Superior temporal gyrus (tissue), 1 donor: ENCODE data around the gene USP53.
"Not testable (repeated sequence)": the region's sequence is repeated elsewhere in the genome, so short reads cannot be mapped to it uniquely, and the experiment has no call there.

Source experiments
- DNase-seq: peaks from one replicate; pipeline ENCODE4 v3.0.0-alpha.2; 2016; ENCODE audit errors: extremely low spot score

The USP53 gene

GRCh38 chr4:119212234-119212963 lies at the start of gene USP53:
TSS of gene USP53 (plus strand) at chr4:119212713. CDS start at chr4:119239760, 27,047 bp downstream.
- peak; percentile 86 for DNase-seq

- DNase-seq, result no peak
Observed at GRCh38 chr4:119165767-119166166, 46.7 kb upstream of the USP53 start.

- no peak for DNase-seq
Observed at GRCh38 chr4:119170195-119170594, 42.3 kb upstream of the USP53 start.

GRCh38 chr4:119172223-119172622 lies 40.3 kb upstream of the USP53 start:
- no peak for DNase-seq

GRCh38 chr4:119173729-119174361 lies 38.7 kb upstream of the USP53 start:
- DNase-seq, result not testable (repeated sequence)

GRCh38 chr4:119179011-119179410 lies 33.5 kb upstream of the USP53 start:
- DNase-seq, result no peak

GRCh38 chr4:119184128-119184527 lies 28.4 kb upstream of the USP53 start:
- DNase-seq, result no peak

GRCh38 chr4:119189638-119190037 lies 22.9 kb upstream of the USP53 start:
- no peak for DNase-seq

GRCh38 chr4:119190354-119190753 lies 22.2 kb upstream of the USP53 start:
- DNase-seq, result no peak

GRCh38 chr4:119191505-119191904 lies 21.0 kb upstream of the USP53 start:
- no peak for DNase-seq

- no peak for DNase-seq
Observed at GRCh38 chr4:119197772-119198212, 14.7 kb upstream of the USP53 start.

- no peak for DNase-seq
Observed at GRCh38 chr4:119204916-119205315, 7.6 kb upstream of the USP53 start.

GRCh38 chr4:119205690-119206089 lies 6.8 kb upstream of the USP53 start:
- no peak for DNase-seq

- no peak for DNase-seq
Observed at GRCh38 chr4:119206178-119206577, 6.3 kb upstream of the USP53 start.

- DNase-seq, result no peak
Observed at GRCh38 chr4:119207051-119207450, 5.5 kb upstream of the USP53 start.

GRCh38 chr4:119209077-119209476 lies 3.4 kb upstream of the USP53 start:
- no peak for DNase-seq

- DNase-seq, result no peak
Observed at GRCh38 chr4:119209586-119209985, 2.9 kb upstream of the USP53 start.

GRCh38 chr4:119210775-119211174 lies 1.7 kb upstream of the USP53 start:
- no peak for DNase-seq

- DNase-seq, result peak; percentile 60
Observed at GRCh38 chr4:119211867-119212233, 663 bp upstream of the USP53 start.

GRCh38 chr4:119212964-119213606 lies 572 bp downstream of the USP53 start:
- no peak for DNase-seq

- no peak for DNase-seq
Observed at GRCh38 chr4:119218093-119218492, 5.6 kb downstream of the USP53 start.

GRCh38 chr4:119221412-119221811 lies 8.9 kb downstream of the USP53 start:
- DNase-seq, result no peak

- no peak for DNase-seq
Observed at GRCh38 chr4:119227690-119228089, 15.2 kb downstream of the USP53 start.
